ENCODE data around the gene INTS13.
"Not testable (repeated sequence)": the region's sequence is repeated elsewhere in the genome, so short reads cannot be mapped to it uniquely, and the experiment has no call there.

The INTS13 gene

GRCh38 chr12:26935636-26936378, 2.0 kb downstream of the INTS13 start:
- DNase-seq: no peak

- DNase-seq: no peak
These were observed 8.2 kb downstream of the INTS13 start for GRCh38 chr12:26929590-26929989.

- no peak for DNase-seq
These were observed 9.1 kb downstream of the INTS13 start for GRCh38 chr12:26928661-26929060.

GRCh38 chr12:26921886-26922285, 15.9 kb downstream of the INTS13 start:
- no peak for DNase-seq

GRCh38 chr12:26919216-26919555, 18.6 kb downstream of the INTS13 start:
- no peak for DNase-seq

GRCh38 chr12:26918321-26919215, 19.2 kb downstream of the INTS13 start:
- DNase-seq: no peak

GRCh38 chr12:26906704-26907103, 31.1 kb downstream of the INTS13 start:
- DNase-seq: no peak

GRCh38 chr12:26906024-26906423, 31.8 kb downstream of the INTS13 start:
- DNase-seq: no peak

- not testable (repeated sequence) for DNase-seq
These were observed 34.4 kb downstream of the INTS13 start for GRCh38 chr12:26903396-26903795.

- no peak for DNase-seq
These were observed 40.9 kb downstream of the INTS13 start for GRCh38 chr12:26896913-26897312.

- no peak for DNase-seq
These were observed 42.1 kb downstream of the INTS13 start for GRCh38 chr12:26895672-26896071.

- DNase-seq: peak; percentile 58
These were observed 46.1 kb downstream of the INTS13 start for GRCh38 chr12:26891704-26892103.

GRCh38 chr12:26890784-26891183, 47.0 kb downstream of the INTS13 start:
- DNase-seq: no peak

GRCh38 chr12:26884765-26885576, 52.8 kb downstream of the INTS13 start:
- peak; percentile 99 for DNase-seq

- no peak for DNase-seq
These were observed 57.2 kb downstream of the INTS13 start for GRCh38 chr12:26880625-26881024.

- peak; percentile 98 for DNase-seq
These were observed 59.1 kb downstream of the INTS13 start for GRCh38 chr12:26878661-26879119.

GRCh38 chr12:26874501-26875296, 63.1 kb downstream of the INTS13 start:
- peak; percentile 32 for DNase-seq

- no peak for DNase-seq
These were observed 65.2 kb downstream of the INTS13 start for GRCh38 chr12:26872625-26873024.

GRCh38 chr12:26871985-26872384, 65.8 kb downstream of the INTS13 start:
- no peak for DNase-seq

- DNase-seq: peak; percentile 69
These were observed 67.0 kb downstream of the INTS13 start for GRCh38 chr12:26870491-26871419.

- DNase-seq: no peak
These were observed 67.8 kb downstream of the INTS13 start for GRCh38 chr12:26869908-26870459.

All from DMS53 (cell line).